GM19239 (cell line): Measurements from ENCODE around the gene COL4A2.

Source experiments
- DNase-seq: peaks from one replicate; pipeline ENCODE4 v3.0.0; 2011; ENCODE audit warnings: low spot score; ENCODE audit not compliant: insufficient read length
- FAIRE-seq: peaks from 2 replicates; lab custom pipeline; 2011; peaks lifted over from hg19 to GRCh38; lab: Jason Lieb, UNC

The COL4A2 gene

DNA sequence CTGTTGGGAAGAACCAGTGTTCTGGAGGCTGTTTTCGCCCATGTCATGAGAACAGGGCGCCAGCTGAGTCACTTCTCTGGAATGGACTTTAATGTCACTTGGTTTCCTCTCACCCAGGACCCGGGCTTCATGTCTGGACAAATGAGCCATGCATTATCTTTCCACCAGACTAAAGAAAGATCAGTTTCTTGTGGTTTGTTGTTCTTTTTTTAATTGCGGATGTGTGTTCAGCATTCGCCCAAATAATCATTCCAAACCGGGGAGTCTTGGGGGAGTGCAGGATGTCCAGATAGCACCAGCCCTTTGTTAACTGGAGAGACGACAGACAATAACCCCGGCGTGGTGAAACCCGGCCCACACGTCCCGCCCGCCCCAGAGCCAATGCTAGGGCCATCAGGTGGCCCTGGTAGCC, 102.5 kb downstream of the COL4A2 start:
- DNase-seq (no peak), FAIRE-seq (no peak)

DNA sequence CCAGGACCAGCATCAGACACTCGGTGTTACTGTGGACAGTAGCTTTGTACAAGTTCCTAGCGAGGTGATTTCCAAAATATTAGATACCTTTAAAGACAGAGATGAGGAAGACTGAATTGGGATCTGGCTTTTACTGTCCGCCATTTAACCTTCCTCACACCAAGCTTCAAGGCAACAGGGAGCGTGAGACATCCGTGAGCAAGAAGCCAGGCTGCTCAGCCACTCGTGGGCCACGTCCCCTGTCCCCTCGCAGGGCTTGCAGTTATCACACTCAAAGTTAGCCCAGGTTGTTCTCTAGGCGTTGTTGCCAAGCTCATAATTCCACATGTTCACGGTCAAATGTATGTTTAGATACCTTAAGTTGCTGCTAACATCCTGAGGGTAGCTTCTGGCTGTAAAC, 102.9 kb downstream of the COL4A2 start:
- FAIRE-seq (no peak), DNase-seq (no peak)

DNA sequence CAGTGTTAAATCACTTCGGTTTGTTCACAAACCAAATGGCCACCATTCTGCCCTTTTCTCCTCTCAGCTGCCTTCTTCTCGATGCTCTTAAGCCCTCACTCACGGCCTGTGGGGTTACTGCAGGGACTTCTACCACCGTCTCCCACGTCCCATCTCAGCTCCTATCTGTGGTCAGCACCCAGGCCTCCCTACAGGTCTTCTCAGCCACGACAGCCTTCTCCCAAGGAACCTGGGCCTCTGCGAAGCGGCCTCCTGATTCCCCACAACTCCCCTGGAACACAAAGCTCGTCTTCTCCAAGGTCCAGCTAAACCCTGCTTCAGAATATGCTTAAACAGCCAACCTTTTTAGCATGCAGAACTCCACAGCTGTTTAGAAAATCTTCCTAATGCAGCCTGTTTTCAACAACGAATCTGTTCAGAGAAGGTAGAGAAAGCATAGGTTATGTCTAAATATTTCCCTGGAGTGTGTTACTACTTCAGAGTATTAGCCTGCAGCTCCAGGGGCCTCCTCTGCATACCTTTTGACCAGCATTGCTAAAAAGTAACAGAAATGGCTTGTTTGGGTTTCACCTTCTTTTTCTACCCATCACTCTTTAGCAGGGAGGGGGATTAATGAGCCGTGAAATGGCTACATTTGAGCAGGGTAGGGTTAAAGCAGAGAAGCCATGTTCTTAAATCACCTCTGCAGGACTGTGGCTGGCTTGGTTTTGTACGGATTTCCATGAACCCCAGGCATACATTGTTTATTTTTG, 104.0 kb downstream of the COL4A2 start:
- FAIRE-seq, result no peak
- no peak for DNase-seq

- DNase-seq, result no peak
- peak; percentile 4 for FAIRE-seq
Observed at GRCh38 chr13:110411688-110412059, 104.6 kb downstream of the COL4A2 start.

DNA sequence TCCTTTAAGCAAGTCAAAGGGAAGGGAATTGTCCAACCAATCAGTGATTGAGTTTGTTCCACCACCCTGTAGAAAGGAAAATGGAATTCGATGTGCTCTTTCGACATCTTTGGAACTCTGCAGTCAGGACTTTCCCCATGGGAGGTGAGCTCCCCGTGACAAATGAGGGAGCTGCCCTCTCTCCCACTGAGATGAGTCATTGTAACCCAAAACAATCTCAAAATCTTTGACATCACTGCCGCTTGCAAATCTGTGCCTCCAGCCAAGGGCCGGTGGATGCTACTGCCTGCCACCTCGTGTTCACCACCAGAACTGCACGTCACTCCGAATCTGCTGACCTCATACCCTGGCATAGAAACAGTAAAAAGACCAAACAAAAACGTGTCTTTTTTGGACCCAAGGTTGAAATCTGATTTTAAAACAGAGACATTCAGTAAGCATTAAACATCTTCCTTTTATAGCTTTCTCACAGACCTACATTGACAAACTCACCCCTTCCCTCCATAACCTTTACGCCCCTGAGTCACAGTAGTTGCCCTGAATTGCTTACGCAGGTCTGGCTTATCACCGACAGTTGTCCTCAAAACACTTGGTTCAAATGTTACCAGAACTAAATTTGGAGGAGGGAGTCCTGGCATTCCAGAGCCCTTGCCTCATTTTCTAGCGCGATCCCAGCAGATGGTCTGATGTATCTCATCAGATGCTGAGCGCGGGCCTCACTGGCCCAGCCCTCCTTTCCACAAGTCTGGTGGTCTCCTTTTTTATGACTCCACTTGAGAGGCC, 105.2 kb downstream of the COL4A2 start:
- FAIRE-seq, result peak; percentile 100

DNA sequence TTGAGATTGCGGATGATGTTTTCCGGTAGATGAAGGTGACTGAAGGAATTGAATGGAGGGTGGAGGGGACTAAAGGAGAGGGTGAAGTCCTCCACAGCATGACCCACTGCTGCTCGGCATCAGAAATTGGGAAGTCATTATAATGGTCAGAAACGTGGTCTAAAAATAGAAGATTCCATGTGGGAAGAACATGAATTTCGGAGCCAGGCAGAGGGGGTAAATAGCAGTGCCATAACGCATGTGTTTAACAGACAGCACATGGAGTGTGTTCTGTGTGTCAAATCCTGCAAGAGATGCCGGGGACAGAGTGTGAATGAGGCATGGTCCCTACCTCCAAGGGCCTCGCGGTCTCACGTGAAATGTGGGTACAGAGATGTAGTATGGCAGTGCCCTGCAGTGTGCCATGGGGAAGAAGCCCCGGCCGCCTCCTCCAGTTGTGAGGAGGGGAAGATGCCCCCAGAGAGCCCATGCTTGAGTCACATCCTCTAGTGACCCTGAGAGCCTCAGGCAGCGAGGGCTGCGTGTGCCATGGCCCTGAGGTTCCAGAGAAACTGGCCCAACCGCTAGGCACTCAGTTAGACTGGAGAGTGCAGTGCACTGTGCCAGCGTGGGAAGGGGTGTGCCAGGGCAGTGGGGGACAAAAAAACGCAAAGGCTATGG, 106.1 kb downstream of the COL4A2 start:
- FAIRE-seq, result no peak

More for the DNA sequence above, 105.2 kb downstream of the COL4A2 start:
- peak; percentile 73 for DNase-seq

GRCh38 chr13:110413676-110414040, 106.6 kb downstream of the COL4A2 start:
- FAIRE-seq, result no peak
- DNase-seq, result no peak

More for the DNA sequence above, 106.1 kb downstream of the COL4A2 start:
- DNase-seq, result no peak

- DNase-seq (no peak), FAIRE-seq (no peak)
Observed at GRCh38 chr13:110414283-110414682, 107.2 kb downstream of the COL4A2 start.

GRCh38 chr13:110414931-110415330, 107.8 kb downstream of the COL4A2 start:
- DNase-seq (no peak), FAIRE-seq (no peak)

GRCh38 chr13:110415669-110416068, 108.6 kb downstream of the COL4A2 start:
- DNase-seq (no peak), FAIRE-seq (no peak)

DNA sequence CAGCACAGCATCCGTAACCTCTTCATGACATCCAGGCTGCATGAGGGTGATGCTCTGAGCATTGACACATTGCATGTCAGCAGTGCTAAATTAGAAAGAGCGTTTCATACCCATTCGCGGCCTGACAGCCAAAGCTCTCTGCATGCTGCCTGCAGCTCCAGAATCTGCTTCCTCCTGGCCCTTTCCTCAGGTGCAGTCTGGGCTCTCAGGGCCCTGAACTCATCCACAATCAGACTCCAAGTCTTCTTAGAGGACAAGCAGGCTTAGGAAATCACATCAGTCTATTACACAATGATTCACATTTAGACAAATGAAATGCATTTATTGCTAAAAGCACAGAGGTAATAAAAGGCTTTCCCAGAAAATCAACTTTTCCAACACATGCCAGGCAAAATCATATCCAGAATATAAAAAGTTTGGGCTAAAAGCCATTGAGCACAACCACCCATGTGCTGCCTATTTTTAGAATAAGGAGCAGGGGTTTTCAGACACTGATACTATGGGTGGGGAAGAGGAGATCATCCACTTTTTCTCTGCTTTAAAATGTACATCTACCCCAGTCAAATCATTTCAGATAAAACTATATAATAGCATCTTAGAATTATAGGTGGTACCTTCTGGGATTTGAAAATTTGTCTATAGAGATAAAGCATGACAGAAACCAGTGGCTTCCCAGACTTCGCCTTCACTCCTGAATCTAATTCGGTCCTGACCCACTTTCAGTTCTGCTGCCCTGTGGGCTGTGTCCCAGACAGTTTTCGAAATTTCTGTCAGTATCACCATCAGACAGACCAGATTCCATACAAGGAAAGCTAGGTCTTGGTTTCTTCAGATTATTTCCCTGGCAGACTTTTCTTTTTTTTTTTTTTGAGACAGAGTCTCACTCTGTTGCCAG, 109.3 kb downstream of the COL4A2 start:
- DNase-seq (no peak), FAIRE-seq (no peak)

GRCh38 chr13:110418944-110419343, 111.9 kb downstream of the COL4A2 start:
- no peak for DNase-seq
- FAIRE-seq, result no peak

GRCh38 chr13:110419381-110419791, 112.3 kb downstream of the COL4A2 start:
- DNase-seq, result no peak
- FAIRE-seq, result no peak

DNA sequence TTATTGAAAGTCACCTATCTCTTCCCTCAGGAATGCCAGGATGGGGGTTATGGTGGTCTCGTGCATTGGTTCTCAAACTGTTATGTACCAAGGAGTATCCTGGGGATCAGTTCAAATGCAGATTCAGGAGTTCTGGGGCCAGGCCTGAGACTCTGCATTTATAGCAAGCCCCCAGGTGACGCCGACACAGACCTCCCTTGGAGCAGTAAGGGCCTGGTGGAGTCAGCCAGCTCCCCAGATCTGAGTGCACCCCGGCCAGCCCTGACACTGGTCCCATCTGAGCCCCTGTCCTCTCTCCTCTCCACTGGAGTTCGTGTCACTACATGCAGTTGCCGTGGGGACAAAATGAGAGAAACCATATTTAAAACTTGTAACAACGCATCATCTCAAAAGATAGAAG, 112.9 kb downstream of the COL4A2 start:
- FAIRE-seq (no peak), DNase-seq (no peak)

DNA sequence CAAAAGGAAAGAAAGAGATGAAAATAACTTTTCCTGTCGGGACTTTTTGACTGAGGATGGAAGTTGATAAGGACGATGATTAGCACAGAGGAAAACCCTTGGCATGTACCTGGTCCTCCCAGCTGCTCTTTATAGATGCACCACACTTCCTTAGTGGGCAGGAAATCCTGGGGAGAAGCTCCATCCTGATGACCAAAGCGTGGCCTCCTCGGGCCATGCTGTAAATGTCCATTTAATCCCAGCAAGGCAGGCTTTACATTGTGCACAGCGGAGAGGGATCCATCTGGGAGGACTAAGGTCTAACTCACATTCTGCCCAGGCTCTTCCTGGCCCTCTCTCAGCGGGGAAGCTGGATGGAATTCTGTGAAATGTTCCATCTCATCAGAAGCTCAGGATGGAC, 113.5 kb downstream of the COL4A2 start:
- no peak for DNase-seq
- no peak for FAIRE-seq

DNA sequence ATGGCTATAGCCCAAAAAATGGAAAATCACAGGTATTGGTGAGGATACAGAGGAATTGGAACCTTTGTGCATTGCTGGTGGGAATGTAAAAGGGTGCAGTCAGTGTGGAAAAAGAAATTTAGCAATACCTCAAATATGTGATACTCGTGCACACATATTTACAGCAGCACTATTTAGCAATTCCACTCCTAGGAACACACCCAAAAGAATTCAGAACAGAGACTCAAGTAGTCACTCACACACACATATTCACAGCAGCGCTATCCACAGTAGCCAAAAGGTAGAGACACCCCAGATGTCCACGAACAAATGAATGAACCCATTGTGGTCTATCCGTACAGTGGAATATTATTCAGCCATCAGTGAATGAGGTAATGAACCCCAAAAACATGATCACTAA, 114.0 kb downstream of the COL4A2 start:
- FAIRE-seq, result no peak
- DNase-seq, result no peak

DNA sequence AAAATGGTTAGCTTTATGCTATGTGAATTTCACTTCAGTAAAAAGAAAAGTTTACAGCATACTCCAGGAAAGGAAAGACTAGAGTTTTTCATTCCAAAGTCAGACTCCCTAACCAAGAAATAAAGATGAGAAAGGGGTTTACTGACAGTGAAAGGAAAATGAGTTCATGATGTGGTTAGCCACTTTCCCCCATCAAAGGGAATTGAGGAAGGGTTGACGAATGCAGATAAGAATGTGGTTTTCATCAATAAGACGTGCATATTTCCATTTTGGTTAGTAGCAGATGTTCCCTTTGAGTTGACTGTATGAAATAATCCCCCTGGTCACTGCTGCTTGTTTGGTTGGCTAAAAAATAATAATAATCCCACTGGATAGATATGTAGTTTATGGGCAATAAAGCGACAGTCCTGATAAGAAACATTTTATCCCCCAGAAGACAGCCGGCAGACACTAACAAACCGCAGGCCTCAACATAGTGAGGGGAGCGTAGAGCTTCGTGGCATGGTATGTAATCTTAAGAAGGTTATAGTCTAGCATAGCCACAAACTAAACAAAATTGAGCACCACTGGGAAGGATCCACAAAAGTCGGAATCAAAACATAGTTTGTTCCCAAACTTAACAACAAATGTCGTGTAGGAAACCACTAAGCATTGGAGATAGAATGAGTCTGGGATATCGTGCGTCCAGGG, 114.8 kb downstream of the COL4A2 start:
- DNase-seq (no peak), FAIRE-seq (peak; percentile 64)

- no peak for DNase-seq
- FAIRE-seq, result no peak
Observed at GRCh38 chr13:110422913-110423688, 116.0 kb downstream of the COL4A2 start.
